ENCODE measurements around the gene BOD1.

BOD1 gene

GRCh38 chr5:173611706-173612105 is 4.7 kb downstream of the BOD1 start:
- peak; percentile 23 for DNase-seq (ENCODE audit: low read depth)
- no peak overlapping the region for H3K4me3 ChIP-seq (ENCODE audit: low read depth, low read length)
- TF ChIP-seq CTCF (conservative IDR thresholded peaks at IDR 0.05; ENCODE audit: low read depth, low read length), result no peak

- no peak for TF ChIP-seq CTCF (conservative IDR thresholded peaks at IDR 0.05; ENCODE audit: low read depth, low read length)
- H3K4me3 ChIP-seq (ENCODE audit: low read depth, low read length), result no peak overlapping the region
- no peak for DNase-seq (ENCODE audit: low read depth)
These were observed 12.3 kb downstream of the BOD1 start for GRCh38 chr5:173604141-173604540.

- no peak overlapping the region for H3K4me3 ChIP-seq (ENCODE audit: low read depth, low read length)
- peak; percentile 28 for TF ChIP-seq CTCF (conservative IDR thresholded peaks at IDR 0.05; ENCODE audit: low read depth, low read length)
- DNase-seq (ENCODE audit: low read depth), result peak; percentile 93
These were observed 14.0 kb downstream of the BOD1 start for GRCh38 chr5:173602423-173602822.

GRCh38 chr5:173598686-173599085 is 17.8 kb downstream of the BOD1 start:
- TF ChIP-seq CTCF (conservative IDR thresholded peaks at IDR 0.05; ENCODE audit: low read depth, low read length), result no peak
- H3K4me3 ChIP-seq (ENCODE audit: low read depth, low read length), result no peak overlapping the region
- no peak for DNase-seq (ENCODE audit: low read depth)

GRCh38 chr5:173597304-173597703 is 19.1 kb downstream of the BOD1 start:
- no peak for TF ChIP-seq CTCF (conservative IDR thresholded peaks at IDR 0.05; ENCODE audit: low read depth, low read length)
- H3K4me3 ChIP-seq (ENCODE audit: low read depth, low read length), result no peak overlapping the region
- DNase-seq (ENCODE audit: low read depth), result no peak

- DNase-seq (ENCODE audit: low read depth), result no peak
- no peak overlapping the region for H3K4me3 ChIP-seq (ENCODE audit: low read depth, low read length)
- no peak for TF ChIP-seq CTCF (conservative IDR thresholded peaks at IDR 0.05; ENCODE audit: low read depth, low read length)
These were observed 20.6 kb downstream of the BOD1 start for GRCh38 chr5:173595841-173596240.

- DNase-seq (ENCODE audit: low read depth), result no peak
- TF ChIP-seq CTCF (conservative IDR thresholded peaks at IDR 0.05; ENCODE audit: low read depth, low read length), result no peak
- no peak overlapping the region for H3K4me3 ChIP-seq (ENCODE audit: low read depth, low read length)
These were observed 22.4 kb downstream of the BOD1 start for GRCh38 chr5:173594061-173594460.
